ENCODE data around the gene VTN. TPM values are rescaled to one million over a fixed set of nuclear protein-coding genes. Genes with fewer than 3 reads are reported as not detected.

Gene VTN
- total and polyA plus RNA-seq, 8 donors: 0.42 to 2.2 (median 0.94) TPM

GRCh38 chr17:28379814-28380801, 10.0 kb upstream of the VTN start:
- no peak for TF ChIP-seq CTCF (IDR thresholded peaks at IDR 0.05)
- intact Hi-C loops (cut with DNase I): no loop called here

DNA sequence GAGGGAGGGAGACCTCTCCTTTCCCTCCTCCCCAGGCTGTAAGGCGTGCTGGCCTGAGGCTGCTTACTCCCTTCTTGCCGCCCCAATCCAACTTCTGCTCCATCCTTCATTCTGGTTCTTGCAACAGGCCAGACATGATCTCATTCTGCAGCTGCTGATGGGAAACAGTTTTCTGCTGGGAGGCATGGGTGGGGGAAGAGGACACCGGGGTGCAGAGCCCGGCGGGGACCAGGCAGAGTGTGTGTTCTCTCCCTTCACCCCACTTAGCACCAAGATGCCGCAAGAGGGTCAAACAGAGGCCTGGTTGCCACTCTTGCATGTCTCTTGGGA, 2.8 kb upstream of the VTN start:
- Histone ChIP-seq H3K4me1 (peaks cover 7 to 32% of the 10 kb centered on the region in 2 donors), H3K27ac (no peak overlapping the region), H3K9me3 (no peaks in the 10 kb centered on the region), H3K27me3 (peaks cover 0 to 37% of the 10 kb centered on the region in 2 donors), H3K36me3 (no peaks in the 10 kb centered on the region), H3K4me3 (no peak overlapping the region)
- no peak for ATAC-seq
- no peak for DNase-seq
- no peak for TF ChIP-seq CTCF (IDR thresholded peaks at IDR 0.05)
- intact Hi-C loops (cut with DNase I): no loop called here

More at GRCh38 chr17:28379814-28380801, 10.0 kb upstream of the VTN start:
- H3K9me3 ChIP-seq: no peaks in the 10 kb centered on the region
- no peak for DNase-seq
- peak; percentile 31 for ATAC-seq
- H3K4me1 ChIP-seq: peaks cover 0 to 32% of the 10 kb centered on the region in 2 donors
- no peak overlapping the region for H3K27ac ChIP-seq
- no peak overlapping the region for H3K4me3 ChIP-seq
- H3K36me3 ChIP-seq: no peaks in the 10 kb centered on the region
- peaks cover 0 to 33% of the 10 kb centered on the region in 2 donors for H3K27me3 ChIP-seq

DNA sequence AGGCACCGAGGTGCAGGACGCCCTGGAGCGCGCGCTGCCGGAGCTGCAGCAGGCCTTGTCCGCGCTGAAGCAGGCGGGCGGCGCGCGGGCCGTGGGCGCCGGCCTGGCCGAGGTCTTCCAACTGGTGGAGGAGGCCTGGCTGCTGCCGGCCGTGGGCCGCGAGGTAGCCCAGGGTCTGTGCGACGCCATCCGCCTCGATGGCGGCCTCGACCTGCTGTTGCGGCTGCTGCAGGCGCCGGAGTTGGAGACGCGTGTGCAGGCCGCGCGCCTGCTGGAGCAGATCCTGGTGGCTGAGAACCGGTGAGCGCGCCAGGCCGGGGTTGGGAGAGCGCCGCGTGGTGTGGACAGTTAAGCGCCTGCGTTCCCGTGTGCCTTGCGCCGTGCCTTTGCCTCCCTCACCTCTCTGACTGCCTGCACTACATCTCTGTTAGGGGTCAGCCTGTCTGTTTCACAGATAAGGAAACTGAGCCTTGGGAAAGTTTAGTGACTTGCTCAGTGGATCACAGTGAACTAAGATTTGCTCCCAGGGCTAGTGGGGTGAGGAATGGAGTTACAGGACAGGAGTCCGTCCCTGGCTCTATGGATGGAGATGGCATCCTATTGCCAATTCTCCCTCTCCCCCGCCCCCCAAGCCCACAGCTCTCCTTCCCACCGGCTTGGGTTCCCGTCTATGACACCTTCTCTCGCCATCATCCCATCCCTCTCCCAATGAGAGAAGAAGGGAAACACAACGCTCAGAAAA, 2.3 kb upstream of the VTN start:
- intact Hi-C loops (cut with DNase I): no loop called here
- H3K27me3 ChIP-seq: peaks cover 0 to 37% of the 10 kb centered on the region in 2 donors
- peak; percentile 3 for ATAC-seq
- no peak overlapping the region for H3K27ac ChIP-seq
- DNase-seq: peak in 1 of 4 donors; percentile 82
- H3K4me1 ChIP-seq: peaks cover 7 to 32% of the 10 kb centered on the region in 2 donors
- H3K9me3 ChIP-seq: no peaks in the 10 kb centered on the region
- TF ChIP-seq CTCF (IDR thresholded peaks at IDR 0.05): no peak
- no peaks in the 10 kb centered on the region for H3K36me3 ChIP-seq
- H3K4me3 ChIP-seq: peak overlapping the region; percentile 21 to 49

DNA sequence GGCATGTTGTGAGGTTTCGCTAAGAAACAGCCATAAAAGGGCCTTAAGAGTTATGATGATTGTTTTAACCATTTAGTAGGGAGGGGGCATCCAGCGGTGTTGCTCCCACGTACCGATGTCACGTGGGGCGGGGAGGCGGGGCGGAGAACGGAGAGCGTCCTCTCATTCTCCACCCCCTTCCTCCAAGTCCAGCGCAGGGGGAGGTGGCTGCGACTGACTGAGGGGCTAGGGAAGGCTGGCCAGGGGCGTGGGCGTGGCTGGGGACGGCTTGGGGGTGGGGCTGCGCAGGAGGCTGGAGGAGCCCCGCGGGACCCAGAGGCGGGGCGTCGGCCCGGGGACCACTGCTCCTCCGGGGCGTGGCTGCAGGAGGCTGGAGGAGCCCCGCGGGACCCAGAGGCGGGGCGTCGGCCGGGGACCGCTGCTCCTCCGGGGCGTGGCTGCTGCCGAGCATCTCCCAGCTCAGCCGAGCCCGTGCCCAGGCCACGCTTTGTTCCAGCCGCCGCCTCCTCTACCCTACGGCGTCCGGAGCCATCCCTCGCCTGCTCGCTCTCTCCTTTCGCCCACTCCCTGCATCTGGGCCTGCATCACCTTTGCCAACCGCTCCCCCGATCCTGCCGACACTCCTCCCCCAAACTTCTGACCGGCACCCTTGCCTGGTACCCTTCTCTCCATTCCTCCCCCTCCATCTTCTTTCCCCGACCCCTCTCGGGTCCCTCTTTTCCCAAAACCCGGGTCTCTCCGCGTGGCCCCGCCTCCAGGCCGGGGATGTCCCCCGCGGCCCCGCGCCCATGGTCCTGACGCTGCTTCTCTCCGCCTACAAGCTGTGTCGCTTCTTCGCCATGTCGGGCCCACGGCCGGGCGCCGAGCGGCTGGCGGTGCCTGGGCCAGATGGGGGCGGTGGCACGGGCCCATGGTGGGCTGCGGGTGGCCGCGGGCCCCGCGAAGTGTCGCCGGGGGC, 1.4 kb upstream of the VTN start, which contains the start of gene SARM1:
TSS of gene SARM1 (plus strand) at position 450 of the 958 bp plus-strand sequence. CDS start at position 789, 339 bp downstream.
- Histone ChIP-seq H3K4me3 (peak within 1 kb of the TSS; percentile 21 to 49), H3K36me3 (no peaks in the 10 kb centered on the region), H3K27ac (peak within 1 kb of the TSS; percentile 37 to 58), H3K27me3 (peaks cover 0 to 37% of the 10 kb centered on the region in 2 donors), H3K9me3 (no peaks in the 10 kb centered on the region), H3K4me1 (peaks cover 7 to 32% of the 10 kb centered on the region in 2 donors)
- intact Hi-C loops (cut with DNase I): no loop called here
- ATAC-seq (peak; percentile 88), DNase-seq (peak; percentile 83 to 94 (median 88))
- no peak for TF ChIP-seq CTCF (IDR thresholded peaks at IDR 0.05)

All from left lung (tissue), 10 donors.